Stomach (tissue), 9 donors: ENCODE data around the gene FSD1. TPM values are rescaled to one million over a fixed set of nuclear protein-coding genes. Genes with fewer than 3 reads are reported as not detected.
A peak's percentile ranks its signal among the peaks of the same experiment; 100 is the strongest.

Experiments
- DNase-seq, 2 donors: peaks; one replicate each; pipeline versions ENCODE4 v3.0.0 to v3.0.0-alpha.2; 2013 to 2019
- H3K27ac ChIP-seq, 5 donors: fragments of 200-600 bp in 4 of 5; sonication (generic) in 4 of 5; one replicate each; pipeline ENCODE4 v1.5.1; 2013 to 2019; ENCODE audit warnings: mild to moderate bottlenecking in 1 of 5, moderate library complexity in 1 of 5
- H3K27me3 ChIP-seq, 3 donors: fragments of 200-600 bp; sonication (generic); one replicate each; pipeline ENCODE4 v1.5.1; 2017 to 2019; ENCODE audit warnings: mixed run types in 1 of 3
- H3K36me3 ChIP-seq, 4 donors: fragments of 200-600 bp; sonication (generic); 1 replicate in 3 of 4; 2 replicates in 1 of 4; pipeline ENCODE4 v1.5.1; 2016 to 2019
- H3K4me1 ChIP-seq, 4 donors: fragments of 200-600 bp; sonication (generic); one replicate each; pipeline ENCODE4 v1.5.1; 2016 to 2019
- H3K4me3 ChIP-seq, 4 donors: fragments of 200-600 bp; sonication (generic) in 3 of 4; one replicate each; pipeline ENCODE4 v1.5.1; 2016 to 2019; ENCODE audit warnings: mild to moderate bottlenecking in 1 of 4
- H3K9me3 ChIP-seq, 4 donors: fragments of 200-600 bp; sonication (generic); one replicate each; pipeline ENCODE4 v1.5.1; 2016 to 2019
- EP300 ChIP-seq: sonication (generic); formaldehyde crosslinking; IDR thresholded peaks from one replicate; pipeline ENCODE4 v1.6.1; 2017; ENCODE audit warnings: antibody characterized with exemption
- POLR2A ChIP-seq, 4 donors: fragments of 450-650 bp; IDR thresholded peaks; one replicate each; pipeline ENCODE4 v1.6.1; 2016; ENCODE audit warnings: antibody characterized with exemption in 4 of 4, control low read depth in 2 of 4, mild to moderate bottlenecking in 1 of 4, moderate library complexity in 1 of 4
- POLR2AphosphoS5 ChIP-seq, 3 donors: sonication (generic); formaldehyde crosslinking; IDR thresholded peaks; one replicate each; pipeline ENCODE4 v1.6.1; 2016; ENCODE audit warnings: antibody characterized with exemption in 3 of 3
- WGBS, 5 donors: extraction: QIAGEN DNeasy Blood & Tissue Kit in 3 of 5; methylation state at CpG; one replicate each; pipeline versions ENCODE4 v1.1.5 to v1.1.7; 2013 to 2018; 5-methylcytosine and 5-hydroxymethylcytosine counted together
- intact Hi-C: fragments of 100-400 bp; cut with DNase I; formaldehyde crosslinking; loops from one replicate; pipeline ENCODE4 v1.15.1; 2023; ENCODE audit warnings: low total_unique reads
- polyA plus RNA-seq, 3 donors: library from polyadenylated mRNA; stranded (reverse); fragments of 200-250 nt; gene quantifications; one replicate each; pipeline ENCODE4 v1.2.3, GENCODE V29; 2013
- total RNA-seq, 5 donors: library from RNA; depleted of rRNA; stranded (reverse); fragments of >200 nt; gene quantifications; one replicate each; pipeline versions ENCODE4 v1.1.0 to v1.2.3, GENCODE V29; 2014 to 2016
- TF ChIP-seq, protein P1 (sequence below), 7 experiments: fragments of 450-650 bp in 4 of 7; fragments of 200-600 bp in 3 of 7; sonication (generic) in 3 of 7; IDR thresholded peaks; one replicate each; pipeline ENCODE4 v1.5.1; 2016 to 2019; ENCODE audit warnings: antibody characterized with exemption in 7 of 7, control low read depth in 2 of 7, mild to moderate bottlenecking in 1 of 7
- donor health status: healthy with polysubstance abuse.
- donor health status: Bipolar disorder and iron deficiency.
- donor health status: healthy.

Gene FSD1
- total and polyA plus RNA-seq, 8 donors, result 0.31 to 12.5 (median 1.3) TPM; not detected in 3

DNA sequence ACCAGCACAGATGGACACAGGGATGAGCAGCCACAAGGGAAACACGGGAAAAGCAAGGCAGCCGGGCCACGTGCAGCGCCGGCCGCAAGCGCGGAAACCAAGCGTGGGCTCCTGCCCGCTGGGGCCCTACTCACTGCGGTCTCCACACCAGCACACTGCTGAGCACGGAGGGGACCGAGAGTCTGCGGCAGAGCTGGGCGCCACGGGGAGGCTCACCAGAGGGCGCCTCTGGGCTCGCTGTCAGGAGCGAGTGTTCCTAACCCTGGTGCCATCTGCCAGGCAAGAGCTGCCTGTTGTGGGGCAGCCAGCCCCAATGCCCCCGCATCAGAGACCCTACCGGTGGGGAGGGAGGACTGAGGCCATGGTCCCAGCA is 65.5 kb downstream of the FSD1 start:
- Histone ChIP-seq H3K4me1 (peaks cover 50 to 77% (median 73%) of the 10 kb centered on the region in 4 donors), H3K27me3 (no peaks in the 10 kb centered on the region), H3K4me3 (peak overlapping the region; percentile 11 to 38 (median 20)), H3K9me3 (no peaks in the 10 kb centered on the region), H3K36me3 (peaks cover 15 to 26% (median 23%) of the 10 kb centered on the region in 4 donors), H3K27ac (peak overlapping the region; percentile 81 to 89 (median 83))
- WGBS, 5 donors, result 11 to 31% (median 23%) methylated on average over 18 to 21 of the region's 21 CpGs; no CpG with 5 or more reads in 1 of the 5 donors
- peak; percentile 80 to 82 for DNase-seq
- TF ChIP-seq, protein P1, sequence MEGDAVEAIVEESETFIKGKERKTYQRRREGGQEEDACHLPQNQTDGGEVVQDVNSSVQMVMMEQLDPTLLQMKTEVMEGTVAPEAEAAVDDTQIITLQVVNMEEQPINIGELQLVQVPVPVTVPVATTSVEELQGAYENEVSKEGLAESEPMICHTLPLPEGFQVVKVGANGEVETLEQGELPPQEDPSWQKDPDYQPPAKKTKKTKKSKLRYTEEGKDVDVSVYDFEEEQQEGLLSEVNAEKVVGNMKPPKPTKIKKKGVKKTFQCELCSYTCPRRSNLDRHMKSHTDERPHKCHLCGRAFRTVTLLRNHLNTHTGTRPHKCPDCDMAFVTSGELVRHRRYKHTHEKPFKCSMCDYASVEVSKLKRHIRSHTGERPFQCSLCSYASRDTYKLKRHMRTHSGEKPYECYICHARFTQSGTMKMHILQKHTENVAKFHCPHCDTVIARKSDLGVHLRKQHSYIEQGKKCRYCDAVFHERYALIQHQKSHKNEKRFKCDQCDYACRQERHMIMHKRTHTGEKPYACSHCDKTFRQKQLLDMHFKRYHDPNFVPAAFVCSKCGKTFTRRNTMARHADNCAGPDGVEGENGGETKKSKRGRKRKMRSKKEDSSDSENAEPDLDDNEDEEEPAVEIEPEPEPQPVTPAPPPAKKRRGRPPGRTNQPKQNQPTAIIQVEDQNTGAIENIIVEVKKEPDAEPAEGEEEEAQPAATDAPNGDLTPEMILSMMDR (IDR thresholded peaks at IDR 0.05), result peak in 5 of 7 experiments; percentile 28 to 77 (median 46)
- TF ChIP-seq EP300, result no peak
- intact Hi-C loops, result no loop called here

DNA sequence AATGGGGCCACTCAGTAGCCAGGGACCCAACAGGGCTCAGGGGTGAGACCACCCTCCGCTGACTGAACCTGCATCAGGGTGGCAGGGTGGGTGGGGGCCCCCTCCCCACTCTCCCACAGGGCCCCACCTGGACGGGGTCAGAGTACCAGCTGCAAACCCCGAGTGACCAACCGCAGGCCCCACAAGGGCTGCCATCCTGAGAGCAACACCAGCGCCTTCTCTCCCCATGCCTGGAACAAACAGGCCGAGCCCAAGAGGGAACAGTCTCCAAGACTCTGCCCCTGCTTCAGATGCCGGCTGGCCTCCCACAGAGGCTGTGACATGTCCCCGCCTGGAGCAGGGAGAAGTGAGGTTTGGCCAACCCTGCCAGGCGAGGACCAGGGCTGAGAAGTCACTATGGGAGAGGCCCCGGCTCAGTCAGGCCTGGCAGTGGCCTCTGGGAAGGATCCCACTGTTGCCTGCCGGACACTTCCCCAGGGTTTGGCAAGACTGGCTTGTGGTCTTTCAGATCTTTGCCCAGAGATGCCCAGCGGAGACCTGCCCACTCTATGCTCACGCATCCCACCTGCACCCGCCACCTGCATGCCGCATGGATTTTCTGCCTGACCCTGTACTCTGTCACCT is 66.1 kb downstream of the FSD1 start:
- peaks cover 56 to 83% (median 80%) of the 10 kb centered on the region in 4 donors for H3K4me1 ChIP-seq
- 82 to 91% (median 89%) methylated on average over 10 to 15 of the region's 15 CpGs for WGBS, 5 donors
- peak overlapping the region; percentile 81 to 89 (median 83) for H3K27ac ChIP-seq
- H3K4me3 ChIP-seq, result peak overlapping the region in 2 of 4 donors; percentile 25 to 38
- no peak for DNase-seq
- H3K9me3 ChIP-seq, result no peaks in the 10 kb centered on the region
- intact Hi-C loops, result no loop called here
- no peaks in the 10 kb centered on the region for H3K27me3 ChIP-seq
- H3K36me3 ChIP-seq, result peaks cover 8 to 20% (median 17%) of the 10 kb centered on the region in 4 donors
- no peak for TF ChIP-seq POLR2AphosphoS5 (IDR thresholded peaks at IDR 0.05)
- no peak for TF ChIP-seq POLR2A (IDR thresholded peaks at IDR 0.05)
- no peak for TF ChIP-seq EP300
- TF ChIP-seq, protein P1 (IDR thresholded peaks at IDR 0.05), result no peak

DNA sequence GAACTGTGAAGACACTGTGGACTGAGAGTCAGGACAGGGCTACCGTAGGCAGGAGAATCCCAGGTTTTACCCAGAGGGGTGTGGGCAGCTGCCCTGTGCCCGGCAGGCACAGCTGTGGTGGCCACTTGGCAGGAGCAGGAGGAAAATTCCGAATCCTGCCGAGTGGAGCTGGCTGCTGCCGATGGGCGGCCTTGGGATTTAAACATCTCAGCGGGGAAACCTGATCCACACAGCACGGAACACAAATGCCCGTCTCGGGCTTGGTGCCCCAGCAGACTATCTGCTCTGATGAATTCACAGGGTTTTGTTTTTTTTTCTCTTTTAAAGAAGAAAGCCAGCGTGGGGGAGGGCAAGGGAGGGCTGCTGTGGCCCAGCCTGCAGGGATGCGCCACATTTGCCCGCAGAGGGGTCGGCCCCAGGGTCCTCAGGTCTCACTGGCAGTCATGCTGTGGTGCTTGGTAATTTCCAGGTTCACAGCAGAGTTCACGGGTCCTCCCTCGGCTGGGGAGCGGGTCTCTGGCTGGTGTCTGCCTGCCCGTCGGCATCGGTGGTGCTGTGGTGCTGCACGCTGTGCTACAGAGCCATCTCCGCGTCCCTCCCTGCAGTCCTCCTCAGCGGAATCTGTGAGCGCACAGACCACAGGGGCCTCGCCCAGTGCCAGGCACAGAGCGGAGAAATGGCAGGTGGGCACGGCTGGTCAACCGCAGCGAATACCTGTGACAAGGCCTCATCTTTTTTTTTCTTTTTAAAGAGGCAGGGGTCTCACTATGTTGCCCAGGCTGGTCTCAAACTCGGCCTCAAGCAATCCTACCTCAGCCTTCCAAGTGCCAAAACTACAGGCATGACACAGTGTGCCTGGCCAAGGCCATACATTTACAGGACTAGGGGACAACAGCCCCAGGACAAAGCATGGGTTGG is 67.1 kb downstream of the FSD1 start:
- H3K4me1 ChIP-seq, result peaks cover 66 to 93% (median 90%) of the 10 kb centered on the region in 4 donors
- no peaks in the 10 kb centered on the region for H3K27me3 ChIP-seq
- peak in 1 of 2 donors; percentile 20 for DNase-seq
- no peak for TF ChIP-seq EP300
- TF ChIP-seq POLR2AphosphoS5 (IDR thresholded peaks at IDR 0.05), result no peak
- TF ChIP-seq, protein P1 (IDR thresholded peaks at IDR 0.05), result no peak
- TF ChIP-seq POLR2A (IDR thresholded peaks at IDR 0.05), result no peak
- H3K4me3 ChIP-seq, result no peak overlapping the region
- H3K36me3 ChIP-seq, result peaks cover 0 to 10% (median 7%) of the 10 kb centered on the region in 4 donors
- 78 to 92% (median 87%) methylated on average over 24 to 31 of the region's 31 CpGs for WGBS, 5 donors
- H3K27ac ChIP-seq, result peak overlapping the region in 3 of 5 donors; percentile 87 to 89 (median 87)
- intact Hi-C loops, result no loop called here
- H3K9me3 ChIP-seq, result no peaks in the 10 kb centered on the region

DNA sequence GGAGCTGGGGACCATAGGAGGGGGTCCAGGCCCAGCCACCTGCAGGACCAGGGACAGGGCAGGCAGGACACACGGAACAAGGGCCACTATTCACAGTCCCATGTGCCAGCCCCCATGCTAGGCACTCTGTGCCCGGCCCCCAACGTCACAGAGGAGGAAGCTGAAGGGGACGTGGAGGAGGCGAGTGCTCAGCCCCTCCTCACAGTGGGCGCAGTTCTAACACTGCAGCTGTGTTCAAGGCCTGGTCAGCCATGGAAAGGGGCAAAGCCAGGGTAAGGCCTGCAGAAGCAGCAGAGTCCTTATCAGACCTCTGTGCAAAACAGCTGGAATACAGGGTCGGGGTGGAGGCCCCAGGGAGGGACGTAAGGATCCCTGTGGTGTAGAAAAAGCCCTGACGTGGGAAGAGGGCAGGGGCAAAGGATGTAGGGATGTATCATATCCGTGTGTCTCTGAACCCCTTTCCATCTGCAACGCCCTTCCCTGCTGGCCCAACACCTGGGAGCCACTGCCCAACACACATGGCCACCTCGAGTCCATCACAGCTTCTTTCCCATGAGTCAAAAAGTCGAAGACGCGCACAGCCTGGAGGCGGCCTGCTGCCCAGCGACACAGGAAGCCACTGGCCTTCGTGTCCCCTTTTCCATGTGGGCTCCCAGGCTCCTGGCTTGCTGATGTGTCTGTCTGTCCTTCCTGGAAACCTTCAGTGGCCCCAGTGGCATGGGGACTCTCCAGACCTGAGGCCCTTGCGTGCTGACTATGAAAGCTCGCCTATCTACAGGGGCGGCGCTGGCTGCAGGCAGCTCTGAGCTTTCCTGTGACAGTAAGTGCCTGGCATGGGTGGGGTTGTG is 68.0 kb downstream of the FSD1 start:
- TF ChIP-seq EP300 (no peak), POLR2A (IDR thresholded peaks at IDR 0.05) (no peak), POLR2AphosphoS5 (IDR thresholded peaks at IDR 0.05) (no peak)
- TF ChIP-seq, protein P1 (IDR thresholded peaks at IDR 0.05), result no peak
- 82 to 90% (median 88%) methylated on average over 19 to 22 of the region's 22 CpGs for WGBS, 5 donors
- Histone ChIP-seq H3K9me3 (no peaks in the 10 kb centered on the region), H3K36me3 (peaks cover 0 to 1% (median under 1%) of the 10 kb centered on the region in 4 donors), H3K27ac (peak overlapping the region; percentile 8 to 89 (median 87)), H3K4me3 (no peak overlapping the region), H3K27me3 (no peaks in the 10 kb centered on the region), H3K4me1 (peaks cover 75 to 100% (median 99%) of the 10 kb centered on the region in 4 donors)
- no peak for DNase-seq
- intact Hi-C loops, result no loop called here
